Smooth muscle cell (in vitro differentiated cells): Measurements from ENCODE around the gene KMT2D. TPM values are rescaled to one million over a fixed set of nuclear protein-coding genes. Genes with fewer than 3 reads are reported as not detected.

Source experiments
- DNase-seq: peaks from one replicate; lab custom pipeline; 2025; ENCODE audit not compliant: unreplicated experiment; lab: John Stamatoyannopoulos, UW
- H2AFZ ChIP-seq: fragments of 200-600 bp; sonication (generic); 2 replicates; pipeline ENCODE4 v1.6.0; 2016; ENCODE audit warnings: antibody characterized with exemption, low read depth, mild to moderate bottlenecking
- H3F3A ChIP-seq: fragments of 200-600 bp; sonication (generic); 2 replicates; pipeline ENCODE4 v1.6.0; 2017; ENCODE audit warnings: antibody characterized with exemption, low read depth
- H3K27ac ChIP-seq: fragments of 200-600 bp; sonication (generic); 2 replicates; pipeline ENCODE4 v1.5.1; 2016; ENCODE audit warnings: low read depth, mild to moderate bottlenecking
- H3K27me3 ChIP-seq: fragments of 200-600 bp; sonication (generic); 2 replicates; pipeline ENCODE4 v1.6.1; 2016; ENCODE audit warnings: low read depth, mild to moderate bottlenecking
- H3K36me3 ChIP-seq: fragments of 200-600 bp; sonication (generic); 2 replicates; pipeline ENCODE4 v1.5.1; 2016; ENCODE audit warnings: low read depth
- H3K4me1 ChIP-seq: fragments of 200-600 bp; sonication (generic); 2 replicates; pipeline ENCODE4 v1.5.1; 2016; ENCODE audit warnings: low read depth
- H3K4me2 ChIP-seq: fragments of 200-600 bp; sonication (generic); 2 replicates; pipeline ENCODE4 v1.6.0; 2016; ENCODE audit warnings: mild to moderate bottlenecking
- H3K4me3 ChIP-seq: fragments of 200-600 bp; sonication (generic); 2 replicates; pipeline ENCODE4 v1.5.1; 2016; ENCODE audit warnings: mild to moderate bottlenecking
- H3K79me2 ChIP-seq: fragments of 200-600 bp; sonication (generic); 2 replicates; pipeline ENCODE4 v1.6.0; 2016; ENCODE audit warnings: low read depth, mild to moderate bottlenecking
- H3K9ac ChIP-seq: fragments of 200-600 bp; sonication (generic); 2 replicates; pipeline ENCODE4 v1.6.0; 2016; ENCODE audit warnings: low read depth
- H3K9me3 ChIP-seq: fragments of 200-600 bp; sonication (generic); replicated peaks from 2 replicates; pipeline ENCODE4 v1.5.1; 2016; ENCODE audit warnings: low read depth
- H4K20me1 ChIP-seq: fragments of 200-600 bp; sonication (generic); 2 replicates; pipeline ENCODE4 v1.6.0; 2016; ENCODE audit warnings: low read depth
- CTCF ChIP-seq: fragments of 200-600 bp; sonication (generic); IDR thresholded peaks from 2 replicates; pipeline ENCODE4 v1.5.1; 2017; ENCODE audit warnings: borderline replicate concordance, mild to moderate bottlenecking, antibody characterized with exemption; ENCODE audit not compliant: insufficient read depth, poor library complexity, severe bottlenecking
- WGBS: methylation state at CpG from one replicate; pipeline ENCODE4 v1.1.7; 2016; ENCODE audit warnings: low lambda C conversion rate; 5-methylcytosine and 5-hydroxymethylcytosine counted together
- polyA plus RNA-seq: library from polyadenylated mRNA; unstranded; fragments of >200 nt; fragmentation: Nextera tagmentation; extraction: Ambion mirVana; gene quantifications from 2 replicates; pipeline ENCODE4 v1.2.1, GENCODE V29; 2016
- total RNA-seq: library from RNA; depleted of rRNA; stranded (reverse); fragments of >200 nt; gene quantifications from 2 replicates; pipeline ENCODE4 v1.2.3, GENCODE V29; 2014

The KMT2D gene
- total and polyA plus RNA-seq, 2 experiments from 2014 or later, result 24.6 to 25.9 TPM

GRCh38 chr12:49051777-49052438 is 8.7 kb downstream of the KMT2D start:
- H3K9me3 ChIP-seq, result no peaks in the 10 kb centered on the region
- peaks cover 6% of the 10 kb centered on the region for H3K36me3 ChIP-seq

DNA sequence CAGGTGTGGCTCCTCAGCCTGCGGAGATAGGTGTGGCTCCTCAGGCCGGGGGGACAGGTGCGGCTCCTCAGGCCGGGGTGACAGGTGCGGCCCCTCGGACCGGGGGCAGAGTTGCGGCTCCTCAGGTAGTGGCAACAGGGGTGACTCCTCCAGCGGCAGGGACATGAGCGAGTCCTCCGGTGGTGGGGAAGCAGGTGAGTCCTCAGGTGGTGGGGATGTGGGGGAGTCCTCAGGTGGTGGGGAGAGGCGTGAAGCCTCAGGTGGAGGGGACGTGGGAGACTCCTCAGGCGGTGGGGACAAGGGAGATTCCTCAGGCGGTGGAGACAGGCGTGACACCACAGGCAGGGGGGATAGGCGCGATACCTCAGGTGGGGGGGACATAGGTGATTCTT is 9.2 kb downstream of the KMT2D start:
- Histone ChIP-seq H3K4me3 (no peak overlapping the region), H3K4me1 (peaks cover 5% of the 10 kb centered on the region), H4K20me1 (peaks cover 81% of the 10 kb centered on the region), H3K9me3 (no peaks in the 10 kb centered on the region), H3K36me3 (peaks cover 6% of the 10 kb centered on the region), H2AFZ (no peak overlapping the region), H3K79me2 (peaks cover 31% of the 10 kb centered on the region), H3K4me2 (no peak overlapping the region), H3F3A (peaks cover 5% of the 10 kb centered on the region), H3K27me3 (no peaks in the 10 kb centered on the region), H3K9ac (no peak overlapping the region), H3K27ac (no peak overlapping the region)
- 97% methylated on average over 14 of the region's 18 CpGs for WGBS
- DNase-seq, result no peak
- no peak for TF ChIP-seq CTCF

More at GRCh38 chr12:49051777-49052438, 8.7 kb downstream of the KMT2D start:
- no peak overlapping the region for H2AFZ ChIP-seq
- no peak overlapping the region for H3K27ac ChIP-seq
- over 99% methylated on average over 18 of the region's 20 CpGs for WGBS
- H3K4me3 ChIP-seq, result no peak overlapping the region
- H3K4me2 ChIP-seq, result no peak overlapping the region
- peaks cover 11% of the 10 kb centered on the region for H3K4me1 ChIP-seq
- H3F3A ChIP-seq, result peaks cover 5% of the 10 kb centered on the region
- no peaks in the 10 kb centered on the region for H3K27me3 ChIP-seq
- peaks cover 86% of the 10 kb centered on the region for H4K20me1 ChIP-seq
- peaks cover 37% of the 10 kb centered on the region for H3K79me2 ChIP-seq
- DNase-seq, result no peak
- TF ChIP-seq CTCF, result no peak
- no peak overlapping the region for H3K9ac ChIP-seq

GRCh38 chr12:49050507-49051372 is 9.9 kb downstream of the KMT2D start:
- Histone ChIP-seq H3K79me2 (peaks cover 25% of the 10 kb centered on the region), H3K4me3 (no peak overlapping the region), H3K4me1 (peaks cover under 1% of the 10 kb centered on the region), H4K20me1 (peaks cover 75% of the 10 kb centered on the region), H3K9me3 (no peaks in the 10 kb centered on the region), H3F3A (peaks cover 5% of the 10 kb centered on the region), H2AFZ (no peak overlapping the region), H3K36me3 (peaks cover 6% of the 10 kb centered on the region), H3K27me3 (no peaks in the 10 kb centered on the region), H3K27ac (peak overlapping the region; percentile 50), H3K4me2 (no peak overlapping the region), H3K9ac (no peak overlapping the region)
- WGBS, result over 99% methylated on average over 11 of the region's 13 CpGs
- no peak for TF ChIP-seq CTCF
- no peak for DNase-seq
